NAMALWA (cell line): ENCODE results near the gene CCBE1.

Experiments
- DNase-seq: peaks from one replicate; pipeline ENCODE4 v3.0.0-alpha.2; 2015; ENCODE audit warnings: low spot score

CCBE1 gene

DNA sequence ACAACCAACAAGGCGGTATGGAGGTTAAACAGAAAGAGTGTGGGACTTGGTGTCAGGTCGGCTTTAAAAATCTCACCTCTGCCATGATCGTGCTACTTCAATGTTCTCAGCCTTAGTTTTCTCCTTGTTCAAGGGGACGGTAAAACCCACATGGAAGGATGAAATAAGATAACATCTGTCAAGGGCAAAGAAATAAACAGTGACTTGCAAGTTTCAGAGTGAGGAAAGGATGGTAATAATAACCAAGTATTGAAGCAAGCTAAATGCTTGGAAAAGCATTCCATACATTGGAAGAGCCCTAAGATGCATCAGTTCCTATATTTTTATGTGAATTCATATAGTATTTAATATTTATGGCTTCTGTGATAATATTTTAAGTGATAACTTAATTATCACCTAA lies 308.4 kb downstream of the CCBE1 start:
- DNase-seq = no peak

DNA sequence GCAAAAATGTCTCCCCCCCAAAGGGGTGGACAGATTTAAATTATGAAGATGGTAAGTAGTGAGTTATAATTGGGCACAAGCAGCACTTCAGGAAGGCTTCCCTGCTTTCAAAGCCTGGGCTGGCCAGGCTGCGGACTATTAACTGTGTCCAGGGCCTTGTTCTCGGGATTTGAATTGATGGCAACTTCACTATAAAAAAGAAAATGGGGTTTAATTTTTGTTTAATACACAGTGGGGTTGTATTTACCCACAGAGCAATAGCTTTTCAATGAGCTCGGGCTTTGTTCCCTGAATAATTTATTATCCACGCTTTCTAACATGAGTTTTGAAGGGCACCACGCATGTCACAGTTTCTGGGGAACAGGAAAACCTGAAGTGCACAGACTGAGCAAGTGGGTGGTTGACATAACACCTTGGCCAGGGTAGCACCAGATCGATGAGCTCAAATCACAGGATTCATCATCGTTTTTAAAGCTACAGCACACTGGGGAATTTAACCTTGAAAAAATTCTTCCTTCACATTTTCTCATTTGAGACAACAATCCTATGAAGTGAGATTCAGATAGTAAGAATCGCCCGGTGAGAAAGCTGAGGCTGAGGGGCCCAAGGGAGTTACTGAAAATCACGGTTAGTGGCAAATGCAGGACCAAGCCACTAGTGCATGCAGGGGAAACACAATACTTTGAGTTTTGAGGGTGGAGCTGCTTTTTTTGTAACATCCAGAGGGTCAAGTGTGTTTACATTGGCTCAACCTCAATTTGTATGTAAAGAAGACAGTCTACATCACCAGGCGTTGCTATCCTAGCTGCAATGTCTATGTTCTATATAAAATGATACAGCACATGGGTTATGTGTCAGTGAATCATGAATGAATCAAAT lies 309.3 kb downstream of the CCBE1 start:
- DNase-seq = no peak

DNA sequence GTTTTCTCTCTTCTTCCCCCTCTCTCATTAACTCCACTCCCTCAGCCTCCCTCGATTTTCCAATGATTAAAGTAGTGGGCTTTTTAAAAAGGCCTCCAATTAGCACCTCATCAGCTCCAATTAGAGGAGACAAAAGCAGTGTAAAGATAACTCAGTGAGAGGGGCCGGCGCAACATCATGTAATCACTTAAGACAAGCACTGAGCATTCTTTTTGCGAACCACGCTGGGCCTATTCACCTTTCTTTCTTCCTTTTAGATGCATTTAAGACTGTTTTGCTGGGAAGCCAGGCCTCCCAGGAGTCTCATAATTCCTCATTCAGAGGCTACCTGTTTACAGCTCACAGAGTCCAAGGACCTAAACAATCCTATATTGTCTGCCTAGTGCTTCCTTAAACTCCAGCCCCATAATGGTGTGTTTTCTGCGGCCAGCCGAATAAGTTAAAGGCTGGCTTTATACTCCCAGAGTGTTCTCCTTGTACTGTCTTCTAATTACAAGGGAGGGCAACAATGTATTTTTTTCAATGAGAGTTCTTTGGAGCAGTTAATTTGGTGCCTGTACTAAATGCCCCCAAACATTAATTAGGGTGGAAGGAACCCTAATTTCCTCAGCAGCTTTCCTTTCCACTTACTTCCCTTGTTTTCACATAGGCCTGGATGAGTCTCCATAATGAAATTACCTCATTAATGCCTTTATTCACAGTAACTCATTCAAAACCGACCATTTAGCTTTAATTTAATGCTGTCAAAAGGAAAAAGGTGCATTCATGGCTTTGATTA lies 310.1 kb downstream of the CCBE1 start:
- no peak for DNase-seq

DNA sequence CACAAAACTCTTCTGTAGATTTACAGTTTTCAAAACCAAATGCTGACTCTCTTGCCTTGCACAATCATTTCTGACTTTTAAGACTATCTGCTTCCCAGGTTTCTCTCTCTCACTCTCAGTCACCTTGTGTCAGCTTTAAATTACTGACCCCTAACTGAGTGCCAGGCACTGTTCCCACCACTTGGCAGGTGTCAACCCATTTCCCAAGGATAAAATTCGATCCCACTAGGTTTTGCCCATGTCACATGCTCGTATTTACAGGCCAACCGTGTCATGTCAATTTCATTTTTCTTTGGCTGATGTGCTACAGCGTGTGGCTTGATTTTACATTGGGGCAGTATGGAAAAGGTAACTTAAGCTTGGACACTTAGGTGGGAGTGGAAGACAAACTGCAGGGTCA lies 312.0 kb downstream of the CCBE1 start:
- DNase-seq = no peak

DNA sequence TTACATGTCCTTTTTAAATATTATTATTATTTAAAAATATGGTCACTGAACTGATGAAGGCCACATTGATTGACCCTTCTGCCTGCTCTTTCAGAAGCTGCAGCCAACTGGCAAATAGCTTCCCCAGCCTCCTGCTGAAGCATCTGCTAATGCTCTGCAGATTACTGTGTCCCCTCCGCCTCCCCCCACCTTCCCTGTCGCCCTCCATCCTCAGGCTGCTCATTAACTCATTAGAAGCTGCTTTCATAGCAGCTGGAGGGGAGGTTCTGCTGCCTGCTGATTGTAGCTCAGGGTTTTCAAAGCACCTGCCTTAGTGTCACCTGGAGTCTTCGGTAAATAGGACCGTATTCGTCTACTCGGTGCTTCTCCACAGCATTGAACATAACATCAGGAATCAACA lies 313.4 kb downstream of the CCBE1 start:
- DNase-seq = no peak

DNA sequence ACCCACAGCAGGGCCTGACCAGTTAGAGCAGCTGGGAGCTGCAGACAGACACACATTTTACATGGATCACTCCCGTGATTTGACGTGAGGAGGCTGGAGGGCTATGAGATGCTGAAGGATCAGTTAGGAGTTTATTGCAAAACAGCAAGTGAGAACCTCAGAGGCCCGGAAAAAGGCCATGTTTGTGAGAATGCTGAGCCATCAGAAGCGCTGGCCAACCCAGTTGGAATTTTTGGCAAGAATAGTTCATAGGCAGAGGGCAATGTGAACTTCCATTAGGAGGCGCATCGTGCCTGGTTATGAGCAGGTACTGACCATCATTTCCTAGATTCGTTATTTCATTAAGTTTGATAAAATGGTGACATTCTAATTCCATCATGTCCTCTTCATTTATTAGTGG lies 314.8 kb downstream of the CCBE1 start:
- DNase-seq = no peak

DNA sequence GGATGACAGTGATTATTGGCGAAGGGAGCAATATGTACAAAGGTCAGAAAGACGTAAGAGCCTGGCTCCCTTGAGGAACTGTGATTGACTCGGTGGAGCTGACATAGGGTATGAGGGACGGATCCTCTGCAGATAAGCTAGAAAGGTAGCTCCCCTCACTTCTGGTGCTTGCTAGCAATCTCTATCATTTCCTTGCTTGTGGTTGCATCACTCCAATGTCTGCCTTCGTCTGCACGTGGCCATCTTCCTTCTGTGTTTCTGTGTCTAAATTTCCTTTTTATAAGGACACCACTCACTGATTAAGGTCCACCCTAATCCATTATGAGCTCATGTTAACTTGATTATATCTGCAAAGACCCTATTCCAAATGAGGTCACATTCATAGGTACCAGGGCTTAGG lies 315.3 kb downstream of the CCBE1 start:
- no peak for DNase-seq
